CD4-positive, alpha-beta T cell treated with Interleukin-12 subunit alpha and Interleukin-12 subunit beta, for 1 hour (primary cell): ENCODE data around the gene SNTG2.

Source experiments
- DNase-seq: peaks from one replicate; pipeline ENCODE4 v3.0.0-alpha.2; 2020

SNTG2 gene

GRCh38 chr2:953975-954686 is 3.5 kb downstream of the SNTG2 start:
- DNase-seq: no peak

GRCh38 chr2:954687-955000 is 4.0 kb downstream of the SNTG2 start:
- no peak for DNase-seq

- DNase-seq: no peak
Measured at GRCh38 chr2:955829-956731, 5.4 kb downstream of the SNTG2 start.

GRCh38 chr2:959457-959856 is 8.8 kb downstream of the SNTG2 start:
- DNase-seq: no peak

- no peak for DNase-seq
Measured at GRCh38 chr2:960061-960736, 9.6 kb downstream of the SNTG2 start.

GRCh38 chr2:961786-962185 is 11.1 kb downstream of the SNTG2 start:
- no peak for DNase-seq

- DNase-seq: no peak
Measured at GRCh38 chr2:963876-964275, 13.2 kb downstream of the SNTG2 start.

GRCh38 chr2:964562-964961 is 13.9 kb downstream of the SNTG2 start:
- DNase-seq: no peak

- DNase-seq: no peak
Measured at GRCh38 chr2:965640-966147, 15.0 kb downstream of the SNTG2 start.

GRCh38 chr2:973129-973528 is 22.5 kb downstream of the SNTG2 start:
- no peak for DNase-seq

GRCh38 chr2:974054-974453 is 23.4 kb downstream of the SNTG2 start:
- peak; percentile 9 for DNase-seq

GRCh38 chr2:974502-974901 is 23.9 kb downstream of the SNTG2 start:
- no peak for DNase-seq

GRCh38 chr2:975095-975494 is 24.4 kb downstream of the SNTG2 start:
- DNase-seq: no peak

- no peak for DNase-seq
Measured at GRCh38 chr2:979069-979928, 28.6 kb downstream of the SNTG2 start.

GRCh38 chr2:980176-980575 is 29.5 kb downstream of the SNTG2 start:
- no peak for DNase-seq

GRCh38 chr2:981258-981657 is 30.6 kb downstream of the SNTG2 start:
- DNase-seq: no peak

GRCh38 chr2:981759-982158 is 31.1 kb downstream of the SNTG2 start:
- no peak for DNase-seq

- DNase-seq: no peak
Measured at GRCh38 chr2:985317-985898, 34.8 kb downstream of the SNTG2 start.

- no peak for DNase-seq
Measured at GRCh38 chr2:987789-988188, 37.1 kb downstream of the SNTG2 start.

GRCh38 chr2:989781-990467 is 39.3 kb downstream of the SNTG2 start:
- DNase-seq: no peak

- DNase-seq: no peak
Measured at GRCh38 chr2:990970-991369, 40.3 kb downstream of the SNTG2 start.

GRCh38 chr2:1002350-1002749 is 51.7 kb downstream of the SNTG2 start:
- DNase-seq: no peak
